K562 (cell line): ENCODE measurements around the gene TAS2R5. TPM values are rescaled to one million over a fixed set of nuclear protein-coding genes. Genes with fewer than 3 reads are reported as not detected.

Experiments used
- AFF1 ChIP-seq, 2 experiments: fragments of 450-650 bp; IDR thresholded peaks; 2 replicates each; pipeline ENCODE4 v1.6.1; 2018; ENCODE audit warnings: mild to moderate bottlenecking in 2 of 2, low read depth in 1 of 2; ENCODE audit not compliant: partially characterized antibody in 2 of 2
- ATF2 ChIP-seq: sonication (generic); formaldehyde crosslinking; IDR thresholded peaks from 2 replicates; pipeline ENCODE4 v1.8.1; 2022; ENCODE audit warnings: missing genetic modification reagents
- KAT2B ChIP-seq: IDR thresholded peaks from one replicate; pipeline ENCODE4 v1.6.1; 2012; ENCODE audit warnings: low read depth, mild to moderate bottlenecking, control low read depth, inconsistent platforms, low read length, moderate library complexity
- MEIS2 ChIP-seq: fragments of 450-650 bp; IDR thresholded peaks from 2 replicates; pipeline ENCODE4 v1.6.1; 2014; ENCODE audit warnings: mild to moderate bottlenecking; ENCODE audit not compliant: partially characterized antibody
- MYBL2 ChIP-seq, 2 experiments: fragments of 450-650 bp in 1 of 2; sonication (generic) in 1 of 2; formaldehyde crosslinking in 1 of 2; IDR thresholded peaks; 2 replicates each; pipeline versions ENCODE4 v1.6.1 to v1.8.1; 2017 to 2022; ENCODE audit warnings: borderline replicate concordance in 1 of 2, inconsistent platforms in 1 of 2, low read depth in 1 of 2, mild to moderate bottlenecking in 1 of 2, missing genetic modification reagents in 1 of 2, moderate library complexity in 1 of 2
- polyA plus RNA-seq, 8 experiments: library from polyadenylated mRNA; depleted of rRNA in 4 of 8; stranded (reverse) in 5 of 8; unstranded in 3 of 8; fragments of >200 nt; fragmentation: Nextera tagmentation in 2 of 8; fragmentation: Illumina TruSeq in 1 of 8; extraction: Ambion mirVana in 2 of 8; extraction: Trizol in 1 of 8; gene quantifications; 2 replicates each; pipeline versions ENCODE4 v1.2.1 to v1.2.3, GENCODE V29; 2011 to 2014; ENCODE audit warnings: inconsistent platforms in 1 of 8, missing spikeins in 1 of 8
- total RNA-seq, 7 experiments: library from RNA; depleted of rRNA in 6 of 7; stranded (reverse); fragments of >200 nt in 6 of 7; fragmentation: Illumina TruSeq in 2 of 7; extraction: Trizol in 2 of 7; gene quantifications; 2 replicates each; pipeline versions ENCODE4 v1.2.1 to v1.2.3, GENCODE V29; 2011 to 2021; ENCODE audit warnings: low replicate concordance in 1 of 7

The TAS2R5 gene
- total and polyA plus RNA-seq, 9 of the 15 experiments (the other 6 are each of a cell fraction or from before 2014, with no cell fraction given), result 0.35 to 4.5 (median 1.4) TPM

GRCh38 chr7:141788296-141788695, 1.7 kb upstream of the TAS2R5 start (continued):
- TF ChIP-seq AFF1 (IDR thresholded peaks at IDR 0.05; ENCODE audit: low read depth in 1 of 2, partially characterized antibody in 2 of 2) (no peak), MYBL2 (IDR thresholded peaks at IDR 0.05; ENCODE audit: low read depth) (no peak), MYBL2 (CRISPR knock-in tag; IDR thresholded peaks at IDR 0.05; ENCODE audit: borderline replicate concordance) (no peak), KAT2B (no peak), MEIS2 (no peak), ATF2 (no peak)
